Colonic mucosa (tissue), 4 donors: ENCODE results near the gene GLIS2. TPM values are rescaled to one million over a fixed set of nuclear protein-coding genes. Genes with fewer than 3 reads are reported as not detected.
A peak's percentile ranks its signal among the peaks of the same experiment; 100 is the strongest.

Source experiments
- DNase-seq: peaks from one replicate; pipeline ENCODE4 v3.0.0-alpha.2; 2020
- H3K27ac ChIP-seq: fragments of 200-600 bp; one replicate; pipeline ENCODE4 v1.8.0; 2021
- H3K27me3 ChIP-seq: fragments of 200-600 bp; one replicate; pipeline ENCODE4 v1.8.0; 2021
- H3K36me3 ChIP-seq: fragments of 200-600 bp; one replicate; pipeline ENCODE4 v1.8.0; 2021
- H3K4me1 ChIP-seq: fragments of 200-600 bp; one replicate; pipeline ENCODE4 v1.8.0; 2021; ENCODE audit warnings: mild to moderate bottlenecking
- H3K4me3 ChIP-seq: fragments of 200-600 bp; one replicate; pipeline ENCODE4 v1.8.0; 2021
- H3K9ac ChIP-seq, 2 donors: one replicate each; pipeline ENCODE4 v1.7.0; 2013; ENCODE audit warnings: control low read depth in 2 of 2, low read depth in 2 of 2, low read length in 2 of 2
- H3K9me3 ChIP-seq: fragments of 200-600 bp; one replicate; pipeline ENCODE4 v1.8.0; 2021
- intact Hi-C: fragments of 100-400 bp; cut with DNase I; formaldehyde crosslinking; loops from one replicate; pipeline ENCODE4 v1.14.1; 2022
- total RNA-seq, 2 donors: library from RNA; stranded (reverse); fragmentation: NEBNext Ultra II Directional in 1 of 2; extraction: Animal tissue kit (Norgen Biotek cat#: 25700) in 1 of 2; gene quantifications; one replicate each; pipeline ENCODE4 v1.2.1, GENCODE V29; 2021
- TF ChIP-seq, protein P1 (sequence below): fragments of 200-600 bp; IDR thresholded peaks from one replicate; pipeline ENCODE4 v1.8.0; 2022; ENCODE audit warnings: antibody characterized with exemption, mild to moderate bottlenecking
- donor health status: healthy.
- donor health status: DM: no; HTN: no; CAD: no.
- donor health status: DM: no; HTN: no; CAD: no.

GLIS2 gene
- total RNA-seq, 2 donors from 2014 or later, result 0.89 to 4.1 TPM

DNA sequence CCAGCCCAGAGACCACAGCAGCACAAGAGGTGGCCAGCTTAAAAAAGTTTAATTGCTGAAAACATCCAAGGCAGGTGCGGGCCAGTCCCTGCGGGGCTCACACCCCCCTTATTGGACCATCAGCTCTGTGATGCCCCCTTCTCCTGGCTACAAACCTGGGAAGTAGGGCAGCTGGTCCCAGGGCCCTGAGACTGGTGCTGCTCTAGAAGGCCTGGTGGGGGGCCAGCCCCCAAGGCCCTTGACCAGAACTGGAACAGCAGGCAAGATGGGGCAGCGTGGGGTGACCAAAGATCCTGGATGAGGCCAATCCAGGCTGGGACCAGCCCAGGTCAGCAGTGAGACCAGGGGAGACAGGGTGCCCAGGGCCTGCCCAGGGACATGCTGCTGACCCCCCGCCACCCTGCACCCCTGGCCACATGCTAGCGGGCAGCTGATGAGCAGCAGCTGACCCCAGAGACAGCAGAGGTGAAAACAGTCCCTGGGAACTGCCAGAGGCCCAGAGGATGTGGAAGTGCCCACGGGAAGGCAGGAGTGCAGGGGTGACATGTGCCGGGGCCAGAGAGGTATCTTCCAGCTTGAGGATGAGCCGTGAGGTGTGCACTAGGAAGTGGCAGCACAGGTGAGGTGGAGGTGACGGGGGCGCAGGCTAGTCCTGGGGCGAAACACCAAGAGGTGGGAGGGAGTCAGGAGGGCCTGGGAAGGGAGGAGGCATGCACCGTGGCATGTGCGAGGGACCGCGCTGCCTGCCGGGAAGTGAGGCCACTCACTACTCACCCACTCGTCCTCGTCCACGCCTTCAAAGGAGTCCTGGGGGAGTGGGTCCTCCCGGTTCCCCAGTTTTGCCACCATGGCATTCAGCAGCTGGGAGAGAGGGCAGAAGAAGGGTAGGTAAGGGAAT lies 38.9 kb downstream of the GLIS2 start:
- Histone ChIP-seq H3K36me3 (no peaks in the 10 kb centered on the region), H3K4me1 (peaks cover 7% of the 10 kb centered on the region), H3K9ac (no peak overlapping the region), H3K27ac (no peak overlapping the region), H3K4me3 (no peak overlapping the region), H3K27me3 (no peaks in the 10 kb centered on the region), H3K9me3 (no peaks in the 10 kb centered on the region)
- TF ChIP-seq, protein P1, sequence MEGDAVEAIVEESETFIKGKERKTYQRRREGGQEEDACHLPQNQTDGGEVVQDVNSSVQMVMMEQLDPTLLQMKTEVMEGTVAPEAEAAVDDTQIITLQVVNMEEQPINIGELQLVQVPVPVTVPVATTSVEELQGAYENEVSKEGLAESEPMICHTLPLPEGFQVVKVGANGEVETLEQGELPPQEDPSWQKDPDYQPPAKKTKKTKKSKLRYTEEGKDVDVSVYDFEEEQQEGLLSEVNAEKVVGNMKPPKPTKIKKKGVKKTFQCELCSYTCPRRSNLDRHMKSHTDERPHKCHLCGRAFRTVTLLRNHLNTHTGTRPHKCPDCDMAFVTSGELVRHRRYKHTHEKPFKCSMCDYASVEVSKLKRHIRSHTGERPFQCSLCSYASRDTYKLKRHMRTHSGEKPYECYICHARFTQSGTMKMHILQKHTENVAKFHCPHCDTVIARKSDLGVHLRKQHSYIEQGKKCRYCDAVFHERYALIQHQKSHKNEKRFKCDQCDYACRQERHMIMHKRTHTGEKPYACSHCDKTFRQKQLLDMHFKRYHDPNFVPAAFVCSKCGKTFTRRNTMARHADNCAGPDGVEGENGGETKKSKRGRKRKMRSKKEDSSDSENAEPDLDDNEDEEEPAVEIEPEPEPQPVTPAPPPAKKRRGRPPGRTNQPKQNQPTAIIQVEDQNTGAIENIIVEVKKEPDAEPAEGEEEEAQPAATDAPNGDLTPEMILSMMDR, result no peak
- DNase-seq, result no peak
- intact Hi-C loops, result no loop called here

DNA sequence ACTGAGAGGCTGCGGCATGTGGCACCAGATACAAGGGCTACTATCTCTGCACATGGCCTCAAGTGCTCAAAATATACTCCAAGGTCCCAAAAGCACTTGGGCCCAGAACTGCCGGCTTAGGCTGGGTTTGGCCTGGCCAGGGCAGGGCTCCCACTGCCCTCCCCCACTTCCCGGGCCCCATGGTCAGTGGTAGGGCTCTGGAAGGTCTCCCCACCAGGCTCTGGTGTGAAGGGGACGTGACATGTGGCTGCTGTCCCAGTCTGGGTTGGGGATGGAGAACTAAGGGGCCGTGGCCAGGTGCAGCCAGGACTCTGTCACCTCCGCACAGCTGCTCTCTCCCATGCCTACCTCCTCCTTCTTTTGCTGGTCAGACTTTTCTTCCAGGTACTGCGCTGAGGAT lies 41.0 kb downstream of the GLIS2 start:
- H3K27me3 ChIP-seq, result no peaks in the 10 kb centered on the region
- no peak overlapping the region for H3K9ac ChIP-seq
- H3K4me1 ChIP-seq, result no peaks in the 10 kb centered on the region
- H3K27ac ChIP-seq, result no peak overlapping the region
- DNase-seq, result no peak
- intact Hi-C loops, result no loop called here
- TF ChIP-seq, protein P1, result no peak
- H3K4me3 ChIP-seq, result no peak overlapping the region
- H3K36me3 ChIP-seq, result no peaks in the 10 kb centered on the region
- no peaks in the 10 kb centered on the region for H3K9me3 ChIP-seq

DNA sequence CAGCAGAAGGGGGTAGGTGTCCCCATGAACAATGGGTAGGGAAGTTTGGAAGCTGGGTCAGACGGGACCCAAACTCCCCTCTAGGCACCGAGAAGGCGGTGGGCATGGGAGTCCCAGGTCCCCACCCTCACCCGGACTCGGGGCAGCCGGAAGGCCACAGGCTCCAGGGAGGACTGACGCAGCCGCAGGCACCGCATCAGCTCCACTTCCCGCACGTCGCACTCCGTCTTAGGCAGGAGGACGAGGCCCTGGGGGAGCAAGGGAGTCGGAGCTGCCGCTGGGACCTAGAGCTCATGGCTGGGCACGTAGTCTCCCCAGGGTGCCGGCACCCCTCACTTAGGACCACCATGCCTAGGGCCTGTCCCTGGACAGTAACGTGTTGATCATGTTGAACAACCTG lies 42.4 kb downstream of the GLIS2 start:
- Histone ChIP-seq H3K27me3 (no peaks in the 10 kb centered on the region), H3K4me3 (no peak overlapping the region), H3K4me1 (no peaks in the 10 kb centered on the region), H3K36me3 (no peaks in the 10 kb centered on the region), H3K9me3 (no peaks in the 10 kb centered on the region), H3K9ac (no peak overlapping the region), H3K27ac (no peak overlapping the region)
- intact Hi-C loops, result no loop called here
- TF ChIP-seq, protein P1, result no peak
- DNase-seq, result no peak

DNA sequence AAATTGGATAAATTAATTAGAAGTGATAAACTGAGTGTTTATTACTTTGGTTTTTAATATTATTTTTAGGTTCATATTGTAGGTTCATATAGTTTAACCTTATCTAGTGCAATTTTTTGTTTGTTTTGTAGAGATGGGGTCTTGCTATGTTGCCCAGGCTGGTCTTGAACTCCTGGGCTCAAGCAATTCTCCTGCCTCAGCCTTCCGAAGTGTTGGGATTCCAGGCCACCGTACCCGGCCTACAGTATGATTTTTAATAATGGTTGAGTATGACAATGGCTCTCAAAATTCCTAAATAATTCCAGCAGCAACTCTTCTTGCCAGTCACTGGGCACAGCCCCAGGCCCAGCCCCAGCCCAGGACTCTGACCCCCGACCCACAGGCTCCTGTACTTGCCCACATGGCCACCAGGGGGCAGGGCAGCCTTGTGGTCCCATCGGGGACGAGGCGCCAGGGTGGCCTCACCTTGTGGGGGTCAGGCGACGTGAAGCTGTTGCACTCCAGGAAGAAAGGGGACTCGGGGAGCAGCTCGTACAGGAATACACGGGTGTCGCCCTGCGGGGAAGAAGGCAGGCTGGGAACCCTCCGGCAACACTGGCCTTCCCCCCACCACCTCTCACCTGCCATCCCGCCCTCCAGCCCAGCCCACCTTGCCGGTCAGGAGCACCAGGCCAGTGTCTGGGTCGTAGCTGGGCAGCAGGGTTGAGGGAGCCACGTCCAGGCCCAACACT lies 43.1 kb downstream of the GLIS2 start:
- H3K4me3 ChIP-seq, result no peak overlapping the region
- TF ChIP-seq, protein P1, result peak; percentile 92
- no peak overlapping the region for H3K27ac ChIP-seq
- no peaks in the 10 kb centered on the region for H3K4me1 ChIP-seq
- intact Hi-C loops, result loop anchor here (1.0 kb wide), 1 partner anchor 43 kb away; no protein-coding TSS in a partner anchor
- no peaks in the 10 kb centered on the region for H3K27me3 ChIP-seq
- H3K9me3 ChIP-seq, result no peaks in the 10 kb centered on the region
- H3K9ac ChIP-seq, result no peak overlapping the region
- H3K36me3 ChIP-seq, result no peaks in the 10 kb centered on the region
- peak; percentile 56 for DNase-seq

DNA sequence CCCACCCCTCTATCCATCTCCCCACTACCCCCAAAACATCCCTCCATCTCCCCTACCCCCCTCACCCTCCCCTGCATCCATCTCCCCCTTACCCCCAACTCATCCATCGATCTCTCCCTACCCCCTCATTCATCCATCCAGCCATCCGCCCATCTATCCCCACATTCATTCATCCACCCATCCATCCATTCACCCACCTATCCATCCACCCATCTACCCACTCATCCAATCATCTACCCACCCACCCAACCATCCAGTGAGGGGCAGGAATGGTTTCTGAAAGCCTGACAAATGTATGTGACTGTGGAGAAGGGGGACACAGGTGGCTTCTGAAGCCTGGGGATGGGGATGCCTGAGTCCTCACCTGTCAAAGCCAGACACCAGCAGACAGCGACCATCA lies 44.0 kb downstream of the GLIS2 start:
- H3K9ac ChIP-seq, result no peak overlapping the region
- DNase-seq, result no peak
- H3K36me3 ChIP-seq, result no peaks in the 10 kb centered on the region
- H3K4me1 ChIP-seq, result no peaks in the 10 kb centered on the region
- no peak overlapping the region for H3K27ac ChIP-seq
- H3K9me3 ChIP-seq, result no peaks in the 10 kb centered on the region
- no peak overlapping the region for H3K4me3 ChIP-seq
- intact Hi-C loops, result loop anchor here (1.0 kb wide), 1 partner anchor 42 kb away; no protein-coding TSS in a partner anchor
- TF ChIP-seq, protein P1, result no peak
- H3K27me3 ChIP-seq, result no peaks in the 10 kb centered on the region
